NOMO-1 treated with dmso at 0.1 percent for 144 hours (cell line): ENCODE measurements around the gene SLC10A7.

Source experiments
- DNase-seq: peaks from one replicate; lab custom pipeline; 2025; ENCODE audit not compliant: unreplicated experiment; lab: John Stamatoyannopoulos, UW

Gene SLC10A7

GRCh38 chr4:146224326-146224966 is 297.3 kb downstream of the SLC10A7 start:
- DNase-seq: no peak

- DNase-seq: no peak
These were observed 299.4 kb downstream of the SLC10A7 start for GRCh38 chr4:146222313-146222712.

- no peak for DNase-seq
These were observed 307.5 kb downstream of the SLC10A7 start, which contains the start of gene REELD1 for GRCh38 chr4:146214238-146214637. REELD1 (plus strand) TSS chr4:146214538; CDS start chr4:146216953, 2,415 bp downstream.

GRCh38 chr4:146212781-146213180 is 309.0 kb downstream of the SLC10A7 start:
- DNase-seq: no peak

GRCh38 chr4:146211440-146211839 is 310.3 kb downstream of the SLC10A7 start:
- DNase-seq: no peak

GRCh38 chr4:146210890-146211289 is 310.9 kb downstream of the SLC10A7 start:
- DNase-seq: no peak

GRCh38 chr4:146207410-146207809 is 314.3 kb downstream of the SLC10A7 start:
- no peak for DNase-seq
